CD14-positive monocyte (primary cell): ENCODE data around the gene MYO1D. TPM values are rescaled to one million over a fixed set of nuclear protein-coding genes. Genes with fewer than 3 reads are reported as not detected.

Source experiments
- DNase-seq, 3 donors: peaks; one replicate each; pipeline ENCODE4 v3.0.0-alpha.2; 2011 to 2022
- H2AFZ ChIP-seq: 2 replicates; pipeline ENCODE4 v1.6.0; 2012; ENCODE audit warnings: mild to moderate bottlenecking, low read depth, low read length, inconsistent platforms; ENCODE audit not compliant: insufficient read depth, poor library complexity, severe bottlenecking
- H3K27ac ChIP-seq, 2 donors: 1 replicate in 1 of 2; 2 replicates in 1 of 2; pipeline ENCODE4 v1.5.1; 2012 to 2013; ENCODE audit warnings: low read length in 2 of 2, control low read depth in 1 of 2, inconsistent platforms in 1 of 2, low read depth in 1 of 2, mild to moderate bottlenecking in 1 of 2
- H3K27me3 ChIP-seq, 2 donors: one replicate each; pipeline versions ENCODE4 v1.6.0 to v1.6.1; 2011 to 2013; ENCODE audit warnings: low read length in 2 of 2; ENCODE audit not compliant: control insufficient read depth in 2 of 2, insufficient read depth in 2 of 2
- H3K36me3 ChIP-seq, 2 donors: replicated peaks in 1 of 2; 1 replicate in 1 of 2; 2 replicates in 1 of 2; pipeline versions ENCODE4 v1.5.1 to v1.6.1; 2012 to 2013; ENCODE audit warnings: low read length in 2 of 2, control low read depth in 1 of 2, inconsistent platforms in 1 of 2, mild to moderate bottlenecking in 1 of 2; ENCODE audit not compliant: insufficient read depth in 2 of 2, control insufficient read depth in 1 of 2
- H3K4me1 ChIP-seq, 2 donors: 1 replicate in 1 of 2; 2 replicates in 1 of 2; pipeline versions ENCODE4 v1.5.1 to v1.6.1; 2012 to 2013; ENCODE audit warnings: low read length in 2 of 2, control low read depth in 1 of 2, inconsistent platforms in 1 of 2, mild to moderate bottlenecking in 1 of 2, moderate library complexity in 1 of 2; ENCODE audit not compliant: insufficient read depth in 2 of 2, control insufficient read depth in 1 of 2
- H3K4me2 ChIP-seq: replicated peaks from 2 replicates; pipeline ENCODE3; 2012; ENCODE audit warnings: low read length, moderate library complexity, mild to moderate bottlenecking; ENCODE audit not compliant: poor library complexity, severe bottlenecking; ENCODE audit errors: extremely low read depth
- H3K4me3 ChIP-seq, 3 experiments: fragments of 200-600 bp in 1 of 3; sonication (generic) in 1 of 3; replicated peaks in 1 of 3; 1 replicate in 2 of 3; 2 replicates in 1 of 3; pipeline ENCODE4 v1.5.1; 2011 to 2013; ENCODE audit warnings: low read length in 3 of 3, mild to moderate bottlenecking in 3 of 3, control low read depth in 2 of 3, low read depth in 2 of 3, inconsistent platforms in 1 of 3, moderate library complexity in 1 of 3
- H3K79me2 ChIP-seq: 2 replicates; pipeline ENCODE4 v1.6.0; 2012; ENCODE audit warnings: mild to moderate bottlenecking, control low read depth, inconsistent platforms, low read length, moderate library complexity; ENCODE audit not compliant: insufficient read depth
- H3K9ac ChIP-seq: 2 replicates; pipeline ENCODE4 v1.6.0; 2017; ENCODE audit warnings: low read length, mild to moderate bottlenecking; ENCODE audit not compliant: insufficient read depth, poor library complexity, severe bottlenecking
- H3K9me3 ChIP-seq, 2 donors: replicated peaks in 1 of 2; 1 replicate in 1 of 2; 2 replicates in 1 of 2; pipeline versions ENCODE4 v1.5.1 to v1.6.1; 2012 to 2013; ENCODE audit warnings: low read length in 2 of 2, control low read depth in 1 of 2; ENCODE audit not compliant: control insufficient read depth in 1 of 2, insufficient read depth in 1 of 2
- H4K20me1 ChIP-seq: 2 replicates; pipeline ENCODE4 v1.6.0; 2012; ENCODE audit warnings: mild to moderate bottlenecking, low read length, control low read depth, moderate library complexity; ENCODE audit not compliant: insufficient read depth
- H3K27ac Mint-ChIP-seq, 7 donors: one replicate each; pipeline ENCODE4 v1.8.0; 2020; ENCODE audit warnings: mild to moderate bottlenecking in 7 of 7, mixed read lengths in 7 of 7, moderate library complexity in 6 of 7, inconsistent platforms in 2 of 7
- H3K27me3 Mint-ChIP-seq, 3 donors: one replicate each; pipeline ENCODE4 v1.8.0; 2021 to 2022; ENCODE audit warnings: low read depth in 3 of 3, mild to moderate bottlenecking in 3 of 3, mixed read lengths in 3 of 3, moderate library complexity in 3 of 3, inconsistent platforms in 1 of 3
- H3K36me3 Mint-ChIP-seq, 2 donors: one replicate each; pipeline ENCODE4 v1.8.0; 2020; ENCODE audit warnings: mixed read lengths in 2 of 2, inconsistent platforms in 1 of 2, mild to moderate bottlenecking in 1 of 2
- H3K4me1 Mint-ChIP-seq: one replicate; pipeline ENCODE4 v1.8.0; 2020; ENCODE audit warnings: mild to moderate bottlenecking, mixed read lengths
- H3K4me3 Mint-ChIP-seq, 2 donors: one replicate each; pipeline ENCODE4 v1.8.0; 2020; ENCODE audit warnings: mild to moderate bottlenecking in 2 of 2, mixed read lengths in 2 of 2, moderate library complexity in 1 of 2
- H3K9me3 Mint-ChIP-seq, 7 donors: one replicate each; pipeline ENCODE4 v1.8.0; 2020 to 2022; ENCODE audit warnings: mixed read lengths in 7 of 7, mild to moderate bottlenecking in 6 of 7, moderate library complexity in 6 of 7, inconsistent platforms in 2 of 7
- CTCF ChIP-seq: fragments of 200-600 bp; IDR thresholded peaks from one replicate; pipeline ENCODE4 v1.8.0; 2022; ENCODE audit warnings: antibody characterized with exemption, mild to moderate bottlenecking
- WGBS: methylation state at CpG from one replicate; pipeline ENCODE4 v1.1.5; 2013; ENCODE audit warnings: missing lambda C conversion rate; ENCODE audit not compliant: insufficient coverage; 5-methylcytosine and 5-hydroxymethylcytosine counted together
- intact Hi-C, 2 donors: fragments of 100-400 bp; cut with micrococcal nuclease; formaldehyde crosslinking; loops; one replicate each; pipeline versions ENCODE4 v1.15.0 to v1.15.1; 2023
- polyA plus RNA-seq, 3 donors: library from polyadenylated mRNA; depleted of rRNA in 1 of 3; unstranded in 2 of 3; stranded (reverse) in 1 of 3; fragments of 300-500 nt in 2 of 3; fragments of >200 nt in 1 of 3; fragmentation: Illumina TruSeq in 2 of 3; gene quantifications; 1 replicate in 2 of 3; 2 replicates in 1 of 3; pipeline ENCODE4 v1.2.3, GENCODE V29; 2012 to 2021

Gene MYO1D
- polyA plus RNA-seq, 3 donors, result 0.22 to 0.39 (median 0.26) TPM

GRCh38 chr17:32492648-32493289, 384.2 kb downstream of the MYO1D start:
- peak overlapping the region; percentile 40 to 61 for H3K4me3 Mint-ChIP-seq

GRCh38 chr17:32492264-32492589, 384.7 kb downstream of the MYO1D start:
- Histone ChIP-seq H3K36me3 (peaks cover 5 to 16% of the 10 kb centered on the region in 2 donors), H3K9ac (no peak overlapping the region), H3K4me3 (peak overlapping the region in 1 of 3 experiments; percentile 68), H4K20me1 (peaks cover 22% of the 10 kb centered on the region), H3K4me1 (peaks cover 88 to 94% of the 10 kb centered on the region in 2 donors), H3K27ac (peak overlapping the region; percentile 27 to 77), H3K4me2 (peak overlapping the region; percentile 69), H3K27me3 (no peaks in the 10 kb centered on the region), H3K79me2 (peaks cover 26% of the 10 kb centered on the region), H3K9me3 (no peaks in the 10 kb centered on the region), H2AFZ (peak overlapping the region; percentile 46)
- Mint-ChIP-seq H3K9me3 (peaks cover 0 to 4% (median 0%) of the 10 kb centered on the region in 7 donors), H3K27ac (peak overlapping the region in 5 of 7 donors; percentile 75 to 93 (median 86)), H3K36me3 (peaks cover 30 to 36% of the 10 kb centered on the region in 2 donors), H3K4me1 (peaks cover 93% of the 10 kb centered on the region), H3K4me3 (peak overlapping the region in 1 of 2 donors; percentile 35), H3K27me3 (peaks cover 3 to 11% (median 4%) of the 10 kb centered on the region in 3 donors)
- WGBS, result 65% methylated on average over 4 of the region's 4 CpGs
- intact Hi-C loops, result no loop called here
- no peak for TF ChIP-seq CTCF
- DNase-seq, result no peak

More at GRCh38 chr17:32492648-32493289, 384.2 kb downstream of the MYO1D start:
- H3K27me3 ChIP-seq, result no peaks in the 10 kb centered on the region
- H3K4me3 ChIP-seq, result peak overlapping the region in 1 of 3 experiments; percentile 68
- peaks cover 0 to 4% (median 0%) of the 10 kb centered on the region in 7 donors for H3K9me3 Mint-ChIP-seq
- peaks cover 5 to 16% of the 10 kb centered on the region in 2 donors for H3K36me3 ChIP-seq
- peaks cover 23% of the 10 kb centered on the region for H3K79me2 ChIP-seq
- peak overlapping the region; percentile 47 for H3K9ac ChIP-seq
- H3K4me1 ChIP-seq, result peaks cover 84 to 94% of the 10 kb centered on the region in 2 donors
- peaks cover 93% of the 10 kb centered on the region for H3K4me1 Mint-ChIP-seq
- intact Hi-C loops, result no loop called here
- no peak for TF ChIP-seq CTCF
- H3K27ac Mint-ChIP-seq, result peak overlapping the region; percentile 82 to 93 (median 87)
- H3K9me3 ChIP-seq, result no peaks in the 10 kb centered on the region
- H2AFZ ChIP-seq, result peak overlapping the region; percentile 60
- peak overlapping the region; percentile 57 to 77 for H3K27ac ChIP-seq
- peak; percentile 37 to 73 (median 56) for DNase-seq
- peaks cover 28 to 33% of the 10 kb centered on the region in 2 donors for H3K36me3 Mint-ChIP-seq
- peaks cover under 1 to 8% (median 5%) of the 10 kb centered on the region in 3 donors for H3K27me3 Mint-ChIP-seq
- WGBS, result 17% methylated on average over 7 of the region's 7 CpGs
- H3K4me2 ChIP-seq, result peak overlapping the region; percentile 69
- peaks cover 20% of the 10 kb centered on the region for H4K20me1 ChIP-seq
